ENCODE results near the gene BMPER.

BMPER gene

GRCh38 chr7:33940503-33940902 lies 35.2 kb downstream of the BMPER start:
- Histone ChIP-seq H3K4me3 (ENCODE audit: low read depth, low read length) (no peak overlapping the region), H3K27me3 (ENCODE audit: insufficient read depth, low read length) (no peaks in the 10 kb centered on the region), H3K27ac (ENCODE audit: low read depth, low read length) (no peak overlapping the region), H3K4me1 (ENCODE audit: control insufficient read depth, insufficient read depth, low read length, unreplicated experiment) (peaks cover 6% of the 10 kb centered on the region), H3K79me2 (ENCODE audit: control insufficient read depth, insufficient read depth, low read length, unreplicated experiment) (no peaks in the 10 kb centered on the region), H3K36me3 (ENCODE audit: insufficient read depth, low read length) (peaks cover 5% of the 10 kb centered on the region; the same call in 1 of the 2 replicates), H2AFZ (ENCODE audit: low read length, unreplicated experiment) (no peak overlapping the region)

- no peaks in the 10 kb centered on the region for H3K27me3 ChIP-seq (ENCODE audit: insufficient read depth, low read length)
- H3K4me3 ChIP-seq (ENCODE audit: low read depth, low read length): no peak overlapping the region
- H2AFZ ChIP-seq (ENCODE audit: low read length, unreplicated experiment): no peak overlapping the region
- no peaks in the 10 kb centered on the region for H3K79me2 ChIP-seq (ENCODE audit: control insufficient read depth, insufficient read depth, low read length, unreplicated experiment)
- peaks cover 6% of the 10 kb centered on the region for H3K4me1 ChIP-seq (ENCODE audit: control insufficient read depth, insufficient read depth, low read length, unreplicated experiment)
- H3K27ac ChIP-seq (ENCODE audit: low read depth, low read length): no peak overlapping the region
- H3K36me3 ChIP-seq (ENCODE audit: insufficient read depth, low read length): peaks cover 5% of the 10 kb centered on the region; the same call in 1 of the 2 replicates
Observed at GRCh38 chr7:33941418-33941817, 36.1 kb downstream of the BMPER start.

- no peak overlapping the region for H3K27ac ChIP-seq (ENCODE audit: low read depth, low read length)
- H3K36me3 ChIP-seq (ENCODE audit: insufficient read depth, low read length): no peaks in the 10 kb centered on the region
- H3K79me2 ChIP-seq (ENCODE audit: control insufficient read depth, insufficient read depth, low read length, unreplicated experiment): no peaks in the 10 kb centered on the region
- H3K4me1 ChIP-seq (ENCODE audit: control insufficient read depth, insufficient read depth, low read length, unreplicated experiment): no peaks in the 10 kb centered on the region
- H3K4me3 ChIP-seq (ENCODE audit: low read depth, low read length): no peak overlapping the region
- no peak overlapping the region for H2AFZ ChIP-seq (ENCODE audit: low read length, unreplicated experiment)
- no peaks in the 10 kb centered on the region for H3K27me3 ChIP-seq (ENCODE audit: insufficient read depth, low read length)
Observed at GRCh38 chr7:33946094-33946699, 40.9 kb downstream of the BMPER start.

GRCh38 chr7:33950047-33950714 lies 44.8 kb downstream of the BMPER start:
- Histone ChIP-seq H3K4me1 (ENCODE audit: control insufficient read depth, insufficient read depth, low read length, unreplicated experiment) (no peaks in the 10 kb centered on the region), H3K36me3 (ENCODE audit: insufficient read depth, low read length) (no peaks in the 10 kb centered on the region), H3K4me3 (ENCODE audit: low read depth, low read length) (no peak overlapping the region), H3K79me2 (ENCODE audit: control insufficient read depth, insufficient read depth, low read length, unreplicated experiment) (no peaks in the 10 kb centered on the region), H2AFZ (ENCODE audit: low read length, unreplicated experiment) (no peak overlapping the region), H3K27me3 (ENCODE audit: insufficient read depth, low read length) (no peaks in the 10 kb centered on the region), H3K27ac (ENCODE audit: low read depth, low read length) (no peak overlapping the region)

- Histone ChIP-seq H3K4me3 (ENCODE audit: low read depth, low read length) (no peak overlapping the region), H2AFZ (ENCODE audit: low read length, unreplicated experiment) (no peak overlapping the region), H3K79me2 (ENCODE audit: control insufficient read depth, insufficient read depth, low read length, unreplicated experiment) (no peaks in the 10 kb centered on the region), H3K36me3 (ENCODE audit: insufficient read depth, low read length) (no peaks in the 10 kb centered on the region), H3K4me1 (ENCODE audit: control insufficient read depth, insufficient read depth, low read length, unreplicated experiment) (no peaks in the 10 kb centered on the region), H3K27me3 (ENCODE audit: insufficient read depth, low read length) (no peaks in the 10 kb centered on the region), H3K27ac (ENCODE audit: low read depth, low read length) (no peak overlapping the region)
Observed at GRCh38 chr7:33952824-33953223, 47.5 kb downstream of the BMPER start.

GRCh38 chr7:33958104-33958503 lies 52.8 kb downstream of the BMPER start:
- no peaks in the 10 kb centered on the region for H3K4me1 ChIP-seq (ENCODE audit: control insufficient read depth, insufficient read depth, low read length, unreplicated experiment)
- H3K79me2 ChIP-seq (ENCODE audit: control insufficient read depth, insufficient read depth, low read length, unreplicated experiment): no peaks in the 10 kb centered on the region
- no peak overlapping the region for H3K27ac ChIP-seq (ENCODE audit: low read depth, low read length)
- no peaks in the 10 kb centered on the region for H3K36me3 ChIP-seq (ENCODE audit: insufficient read depth, low read length)
- H2AFZ ChIP-seq (ENCODE audit: low read length, unreplicated experiment): no peak overlapping the region
- H3K27me3 ChIP-seq (ENCODE audit: insufficient read depth, low read length): no peaks in the 10 kb centered on the region
- no peak overlapping the region for H3K4me3 ChIP-seq (ENCODE audit: low read depth, low read length)

GRCh38 chr7:33959676-33960075 lies 54.3 kb downstream of the BMPER start:
- Histone ChIP-seq H3K27ac (ENCODE audit: low read depth, low read length) (no peak overlapping the region), H3K27me3 (ENCODE audit: insufficient read depth, low read length) (no peaks in the 10 kb centered on the region), H3K4me3 (ENCODE audit: low read depth, low read length) (no peak overlapping the region), H3K36me3 (ENCODE audit: insufficient read depth, low read length) (no peaks in the 10 kb centered on the region), H2AFZ (ENCODE audit: low read length, unreplicated experiment) (no peak overlapping the region), H3K79me2 (ENCODE audit: control insufficient read depth, insufficient read depth, low read length, unreplicated experiment) (no peaks in the 10 kb centered on the region), H3K4me1 (ENCODE audit: control insufficient read depth, insufficient read depth, low read length, unreplicated experiment) (peaks cover 7% of the 10 kb centered on the region)

GRCh38 chr7:33961948-33962347 lies 56.6 kb downstream of the BMPER start:
- no peaks in the 10 kb centered on the region for H3K79me2 ChIP-seq (ENCODE audit: control insufficient read depth, insufficient read depth, low read length, unreplicated experiment)
- H3K4me1 ChIP-seq (ENCODE audit: control insufficient read depth, insufficient read depth, low read length, unreplicated experiment): peaks cover 21% of the 10 kb centered on the region
- no peaks in the 10 kb centered on the region for H3K27me3 ChIP-seq (ENCODE audit: insufficient read depth, low read length)
- no peaks in the 10 kb centered on the region for H3K36me3 ChIP-seq (ENCODE audit: insufficient read depth, low read length)
- H3K27ac ChIP-seq (ENCODE audit: low read depth, low read length): no peak overlapping the region
- H3K4me3 ChIP-seq (ENCODE audit: low read depth, low read length): no peak overlapping the region
- H2AFZ ChIP-seq (ENCODE audit: low read length, unreplicated experiment): no peak overlapping the region

- Histone ChIP-seq H3K27me3 (ENCODE audit: insufficient read depth, low read length) (no peaks in the 10 kb centered on the region), H3K79me2 (ENCODE audit: control insufficient read depth, insufficient read depth, low read length, unreplicated experiment) (no peaks in the 10 kb centered on the region), H2AFZ (ENCODE audit: low read length, unreplicated experiment) (peak overlapping the region; percentile 79), H3K4me1 (ENCODE audit: control insufficient read depth, insufficient read depth, low read length, unreplicated experiment) (peaks cover 21% of the 10 kb centered on the region), H3K27ac (ENCODE audit: low read depth, low read length) (peak overlapping the region; percentile 17; the same call in 1 of the 2 replicates), H3K4me3 (ENCODE audit: low read depth, low read length) (peak overlapping the region; percentile 59), H3K36me3 (ENCODE audit: insufficient read depth, low read length) (no peaks in the 10 kb centered on the region)
Observed at GRCh38 chr7:33964417-33965182, 59.3 kb downstream of the BMPER start.

- no peaks in the 10 kb centered on the region for H3K27me3 ChIP-seq (ENCODE audit: insufficient read depth, low read length)
- no peaks in the 10 kb centered on the region for H3K36me3 ChIP-seq (ENCODE audit: insufficient read depth, low read length)
- H3K4me3 ChIP-seq (ENCODE audit: low read depth, low read length): peak overlapping the region; percentile 59
- H3K27ac ChIP-seq (ENCODE audit: low read depth, low read length): peak overlapping the region; percentile 17; the same call in 1 of the 2 replicates
- peak overlapping the region; percentile 79 for H2AFZ ChIP-seq (ENCODE audit: low read length, unreplicated experiment)
- no peaks in the 10 kb centered on the region for H3K79me2 ChIP-seq (ENCODE audit: control insufficient read depth, insufficient read depth, low read length, unreplicated experiment)
- peaks cover 21% of the 10 kb centered on the region for H3K4me1 ChIP-seq (ENCODE audit: control insufficient read depth, insufficient read depth, low read length, unreplicated experiment)
Observed at GRCh38 chr7:33965183-33965744, 59.9 kb downstream of the BMPER start.
